T-helper 2 cell treated with Interferon-gamma antibody and Interleukin-4, amounts not matched to agents 100 ng/mL and 5 ng/mL, for 36 hours (primary cell): Measurements from ENCODE around the gene CD44. TPM values are rescaled to one million over a fixed set of nuclear protein-coding genes. Genes with fewer than 3 reads are reported as not detected.

Source experiments
- intact Hi-C: fragments of 100-400 bp; cut with micrococcal nuclease; formaldehyde crosslinking; loops from one replicate; pipeline ENCODE4 v1.15.1; 2023
- total RNA-seq: library from RNA; stranded (reverse); gene quantifications from 2 replicates; pipeline ENCODE4 v1.2.3, GENCODE V29; 2022

Gene CD44
- total RNA-seq, 1 donor from 2014 or later = 296 TPM

- intact Hi-C loops = no loop called here
These were observed 19.1 kb downstream of the CD44 start for GRCh38 chr11:35157814-35158700.

- intact Hi-C loops = no loop called here
These were observed 19.9 kb downstream of the CD44 start for GRCh38 chr11:35158701-35159510.

GRCh38 chr11:35160246-35160824 is 21.4 kb downstream of the CD44 start:
- intact Hi-C loops = loop anchor here (10.0 kb wide), 1 partner anchor 806 kb away; the partner anchor contains the start of gene ABTB2

GRCh38 chr11:35160902-35161597 is 22.1 kb downstream of the CD44 start:
- intact Hi-C loops = loop anchor here (10.0 kb wide), 1 partner anchor 806 kb away; the partner anchor contains the start of gene ABTB2

- intact Hi-C loops = loop anchor here (10.0 kb wide), 1 partner anchor 808 kb away; the partner anchor contains the start of gene ABTB2
These were observed 23.8 kb downstream of the CD44 start for GRCh38 chr11:35162745-35163144.

- intact Hi-C loops = loop anchor here (10.0 kb wide), 1 partner anchor 808 kb away; the partner anchor contains the start of gene ABTB2
These were observed 24.2 kb downstream of the CD44 start for GRCh38 chr11:35163209-35163608.

- intact Hi-C loops = loop anchor here (10.0 kb wide), 1 partner anchor 809 kb away; the partner anchor contains the start of gene ABTB2
These were observed 24.9 kb downstream of the CD44 start for GRCh38 chr11:35163702-35164496.

- intact Hi-C loops = loop anchor here (5.0 to 10.0 kb wide), 2 partner anchors 227 to 810 kb away; partner anchors contain the start of gene ABTB2
These were observed 26.1 kb downstream of the CD44 start for GRCh38 chr11:35165030-35165422.

- intact Hi-C loops = loop anchor here (1.0 to 10.0 kb wide), 12 partner anchors 12 to 811 kb away; partner anchors contain the start of genes ABTB2, APIP, CD44 and PDHX
These were observed 26.7 kb downstream of the CD44 start for GRCh38 chr11:35165423-35166368.

GRCh38 chr11:35166369-35167360 is 27.7 kb downstream of the CD44 start:
- intact Hi-C loops = loop anchor here (1.0 to 10.0 kb wide), 12 partner anchors 11 to 812 kb away; partner anchors contain the start of genes ABTB2, APIP, CD44 and PDHX

- intact Hi-C loops = loop anchor here (5.0 to 10.0 kb wide), 2 partner anchors 225 to 813 kb away; partner anchors contain the start of gene ABTB2
These were observed 28.5 kb downstream of the CD44 start for GRCh38 chr11:35167426-35167954.

- intact Hi-C loops = loop anchor here (5.0 to 10.0 kb wide), 2 partner anchors 224 to 814 kb away; partner anchors contain the start of gene ABTB2
These were observed 29.7 kb downstream of the CD44 start for GRCh38 chr11:35168671-35169070.

GRCh38 chr11:35169112-35169511 is 30.1 kb downstream of the CD44 start:
- intact Hi-C loops = loop anchor here (5.0 to 10.0 kb wide), 2 partner anchors 223 to 814 kb away; partner anchors contain the start of gene ABTB2

GRCh38 chr11:35169754-35170153 is 30.8 kb downstream of the CD44 start:
- intact Hi-C loops = loop anchor here (5.0 to 10.0 kb wide), 3 partner anchors 48 to 815 kb away; partner anchors contain the start of gene ABTB2

- intact Hi-C loops = loop anchor here (5.0 kb wide), 1 partner anchor 47 kb away; no protein-coding TSS in a partner anchor
These were observed 31.5 kb downstream of the CD44 start for GRCh38 chr11:35170503-35170902.

GRCh38 chr11:35171226-35171625 is 32.3 kb downstream of the CD44 start:
- intact Hi-C loops = loop anchor here (5.0 kb wide), 1 partner anchor 46 kb away; no protein-coding TSS in a partner anchor
